Measurements from ENCODE around the gene FAM50A. TPM values are rescaled to one million over a fixed set of nuclear protein-coding genes. Genes with fewer than 3 reads are reported as not detected.

The FAM50A gene
- total RNA-seq, 1 experiment from 2014 or later = 57.4 TPM

DNA sequence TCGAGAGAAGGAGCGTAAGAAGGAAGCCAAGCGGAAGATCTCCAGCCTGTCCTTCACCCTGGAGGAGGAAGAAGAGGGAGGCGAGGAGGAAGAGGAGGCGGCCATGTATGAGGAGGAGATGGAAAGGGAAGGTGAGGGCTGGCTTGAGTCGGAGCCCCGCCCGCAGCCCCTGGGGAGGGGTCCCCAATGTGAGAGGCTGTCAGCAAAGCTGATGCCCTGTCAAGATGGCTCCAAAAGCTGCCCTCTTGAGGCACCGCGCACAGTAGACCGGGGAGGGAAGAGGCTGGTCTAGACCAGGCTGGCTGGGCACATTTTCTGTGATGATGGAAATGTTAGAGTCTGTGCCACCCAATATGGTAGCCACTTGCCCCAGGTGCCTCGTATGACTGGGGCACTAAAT, 2.5 kb downstream of the FAM50A start:
- no peak overlapping the region for H4K91ac ChIP-seq (ENCODE audit: insufficient read length, low read depth, low read length)
- H3T11ph ChIP-seq (ENCODE audit: low read length) = no peak overlapping the region
- H3K23me2 ChIP-seq (ENCODE audit: insufficient read length, low read depth, low read length, poor library complexity, severe bottlenecking) = peaks cover 2% of the 10 kb centered on the region
- H2BK5ac ChIP-seq (ENCODE audit: insufficient read length, low read length) = no peak overlapping the region
- H4K8ac ChIP-seq (replicated peaks; ENCODE audit: insufficient read length, low read depth, low read length) = no peak overlapping the region
- no peak overlapping the region for H2BK120ac ChIP-seq (ENCODE audit: low read depth, low read length, poor library complexity, severe bottlenecking)
- no peak overlapping the region for H2BK12ac ChIP-seq (ENCODE audit: insufficient read length, low read depth, low read length)
- no peaks in the 10 kb centered on the region for H3K4me1 ChIP-seq (ENCODE audit: insufficient read depth, low read length)
- Mint-ChIP-seq H3K36me3 (ENCODE audit: insufficient read depth in 1 of 3, low read depth in 3 of 3) (peaks cover 33 to 65% (median 54%) of the 10 kb centered on the region in 3 experiments), H3K27ac (no peak overlapping the region), H3K9me3 (peaks cover 59 to 80% of the 10 kb centered on the region in 2 experiments), H3K27me3 (ENCODE audit: low read depth) (no peaks in the 10 kb centered on the region; the same call in none of the 2 replicates), H3K4me1 (peaks cover 3 to 5% of the 10 kb centered on the region in 2 experiments; a peak in 2 of 4 replicates), H3K4me3 (no peak overlapping the region)
- H3K4ac ChIP-seq (ENCODE audit: low read depth, low read length) = no peak overlapping the region
- no peaks in the 10 kb centered on the region for H3K79me2 ChIP-seq (ENCODE audit: insufficient read depth, low read length)
- no peak overlapping the region for H4K5ac ChIP-seq (ENCODE audit: insufficient read length, low read depth, low read length)
- H2AK5ac ChIP-seq (ENCODE audit: insufficient read length, low read length) = no peak overlapping the region
- no peaks in the 10 kb centered on the region for H4K20me1 ChIP-seq (ENCODE audit: control insufficient read depth, insufficient read depth, insufficient read length)
- no peaks in the 10 kb centered on the region for H3K27me3 ChIP-seq (ENCODE audit: insufficient read depth, low read length)
- no peak overlapping the region for H3K4me2 ChIP-seq (ENCODE audit: insufficient read depth, insufficient read length, low read length)
- no peak overlapping the region for H2BK15ac ChIP-seq (ENCODE audit: low read depth, low read length)
- no peak overlapping the region for H3K9ac ChIP-seq (ENCODE audit: extremely low read depth, insufficient read length, low read length)
- no peaks in the 10 kb centered on the region for H3K79me1 ChIP-seq (ENCODE audit: insufficient read depth, low read depth, low read length, poor library complexity, severe bottlenecking)
- no peak overlapping the region for H3K56ac ChIP-seq (ENCODE audit: insufficient read length, low read depth, low read length)
- no peak for DNase-seq
- no peak overlapping the region for H3K18ac ChIP-seq (ENCODE audit: insufficient read length, low read depth, low read length)
- no peak overlapping the region for H2BK20ac ChIP-seq (ENCODE audit: low read depth, low read length, poor library complexity, severe bottlenecking)
- no peak overlapping the region for H3K27ac ChIP-seq (ENCODE audit: insufficient read length, low read depth, low read length)
- H2AFZ ChIP-seq (ENCODE audit: low read length) = no peak overlapping the region
- no peak overlapping the region for H3K23ac ChIP-seq (ENCODE audit: insufficient read length, low read depth, low read length)
- peaks cover 36% of the 10 kb centered on the region for H3K9me3 ChIP-seq (ENCODE audit: control insufficient read depth, low read depth, low read length)
- no CpG with 5 or more reads among the region's 12 CpGs for WGBS (ENCODE audit: extremely low coverage, insufficient read length, low lambda C conversion rate)
- TF ChIP-seq, protein P1, sequence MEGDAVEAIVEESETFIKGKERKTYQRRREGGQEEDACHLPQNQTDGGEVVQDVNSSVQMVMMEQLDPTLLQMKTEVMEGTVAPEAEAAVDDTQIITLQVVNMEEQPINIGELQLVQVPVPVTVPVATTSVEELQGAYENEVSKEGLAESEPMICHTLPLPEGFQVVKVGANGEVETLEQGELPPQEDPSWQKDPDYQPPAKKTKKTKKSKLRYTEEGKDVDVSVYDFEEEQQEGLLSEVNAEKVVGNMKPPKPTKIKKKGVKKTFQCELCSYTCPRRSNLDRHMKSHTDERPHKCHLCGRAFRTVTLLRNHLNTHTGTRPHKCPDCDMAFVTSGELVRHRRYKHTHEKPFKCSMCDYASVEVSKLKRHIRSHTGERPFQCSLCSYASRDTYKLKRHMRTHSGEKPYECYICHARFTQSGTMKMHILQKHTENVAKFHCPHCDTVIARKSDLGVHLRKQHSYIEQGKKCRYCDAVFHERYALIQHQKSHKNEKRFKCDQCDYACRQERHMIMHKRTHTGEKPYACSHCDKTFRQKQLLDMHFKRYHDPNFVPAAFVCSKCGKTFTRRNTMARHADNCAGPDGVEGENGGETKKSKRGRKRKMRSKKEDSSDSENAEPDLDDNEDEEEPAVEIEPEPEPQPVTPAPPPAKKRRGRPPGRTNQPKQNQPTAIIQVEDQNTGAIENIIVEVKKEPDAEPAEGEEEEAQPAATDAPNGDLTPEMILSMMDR (conservative IDR thresholded peaks at IDR 0.05) = no peak
- H3K14ac ChIP-seq (ENCODE audit: insufficient read depth, low read length) = no peak overlapping the region
